Measurements from ENCODE around the gene LRTM1.

- TF ChIP-seq POLR2A (IDR thresholded peaks at IDR 0.05; ENCODE audit: low read length) (no peak), GATA1 (IDR thresholded peaks at IDR 0.05; ENCODE audit: low read depth, low read length) (no peak)
Measured at GRCh38 chr3:54914180-54914579, 13.7 kb downstream of the LRTM1 start.

All from erythroblast (primary cell).